Right atrium auricular region (tissue), 2 donors: ENCODE data around the gene ZNF385C. TPM values are rescaled to one million over a fixed set of nuclear protein-coding genes. Genes with fewer than 3 reads are reported as not detected.

Source experiments
- DNase-seq: peaks from one replicate; pipeline ENCODE4 v3.0.0-alpha.2; 2019; ENCODE audit warnings: low spot score
- H3K27ac ChIP-seq, 2 donors: fragments of 200-600 bp; sonication (generic); 1 replicate in 1 of 2; 2 replicates in 1 of 2; pipeline ENCODE4 v1.5.1; 2016 to 2019
- H3K27me3 ChIP-seq, 2 donors: fragments of 200-600 bp; sonication (generic); one replicate each; pipeline versions ENCODE4 v1.5.1 to v1.6.0; 2017 to 2019
- H3K36me3 ChIP-seq: fragments of 200-600 bp; sonication (generic); one replicate; pipeline ENCODE4 v1.5.1; 2016
- H3K4me1 ChIP-seq, 2 donors: fragments of 200-600 bp; sonication (generic); one replicate each; pipeline versions ENCODE4 v1.5.1 to v1.6.0; 2017 to 2019
- H3K4me3 ChIP-seq, 2 donors: fragments of 200-600 bp; sonication (generic); 1 replicate in 1 of 2; 2 replicates in 1 of 2; pipeline ENCODE4 v1.5.1; 2017 to 2019; ENCODE audit warnings: mild to moderate bottlenecking in 1 of 2, moderate library complexity in 1 of 2
- H3K9me3 ChIP-seq, 2 donors: fragments of 200-600 bp; sonication (generic); one replicate each; pipeline ENCODE4 v1.5.1; 2019
- total RNA-seq, 2 donors: library from RNA; depleted of rRNA; stranded (reverse); fragments of >200 nt; gene quantifications; one replicate each; pipeline ENCODE4 v1.1.0, GENCODE V29; 2016
- TF ChIP-seq, protein P1 (sequence below), 2 donors: fragments of 200-600 bp; sonication (generic); IDR thresholded peaks; one replicate each; pipeline ENCODE4 v1.5.1; 2019; ENCODE audit warnings: antibody characterized with exemption in 2 of 2

The ZNF385C gene
- total RNA-seq, 2 donors from 2014 or later, result not detected

- DNase-seq, result no peak
- TF ChIP-seq, protein P1, sequence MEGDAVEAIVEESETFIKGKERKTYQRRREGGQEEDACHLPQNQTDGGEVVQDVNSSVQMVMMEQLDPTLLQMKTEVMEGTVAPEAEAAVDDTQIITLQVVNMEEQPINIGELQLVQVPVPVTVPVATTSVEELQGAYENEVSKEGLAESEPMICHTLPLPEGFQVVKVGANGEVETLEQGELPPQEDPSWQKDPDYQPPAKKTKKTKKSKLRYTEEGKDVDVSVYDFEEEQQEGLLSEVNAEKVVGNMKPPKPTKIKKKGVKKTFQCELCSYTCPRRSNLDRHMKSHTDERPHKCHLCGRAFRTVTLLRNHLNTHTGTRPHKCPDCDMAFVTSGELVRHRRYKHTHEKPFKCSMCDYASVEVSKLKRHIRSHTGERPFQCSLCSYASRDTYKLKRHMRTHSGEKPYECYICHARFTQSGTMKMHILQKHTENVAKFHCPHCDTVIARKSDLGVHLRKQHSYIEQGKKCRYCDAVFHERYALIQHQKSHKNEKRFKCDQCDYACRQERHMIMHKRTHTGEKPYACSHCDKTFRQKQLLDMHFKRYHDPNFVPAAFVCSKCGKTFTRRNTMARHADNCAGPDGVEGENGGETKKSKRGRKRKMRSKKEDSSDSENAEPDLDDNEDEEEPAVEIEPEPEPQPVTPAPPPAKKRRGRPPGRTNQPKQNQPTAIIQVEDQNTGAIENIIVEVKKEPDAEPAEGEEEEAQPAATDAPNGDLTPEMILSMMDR (IDR thresholded peaks at IDR 0.05), result no peak
- Histone ChIP-seq H3K27me3 (peaks cover 4 to 6% of the 10 kb centered on the region in 2 donors), H3K4me1 (peaks cover 0 to 13% of the 10 kb centered on the region in 2 donors), H3K4me3 (peak overlapping the region in 1 of 2 donors; percentile 17), H3K36me3 (no peaks in the 10 kb centered on the region), H3K27ac (no peak overlapping the region), H3K9me3 (no peaks in the 10 kb centered on the region)
Observed at GRCh38 chr17:42098730-42099399, 592 bp upstream of the ZNF385C start.

DNA sequence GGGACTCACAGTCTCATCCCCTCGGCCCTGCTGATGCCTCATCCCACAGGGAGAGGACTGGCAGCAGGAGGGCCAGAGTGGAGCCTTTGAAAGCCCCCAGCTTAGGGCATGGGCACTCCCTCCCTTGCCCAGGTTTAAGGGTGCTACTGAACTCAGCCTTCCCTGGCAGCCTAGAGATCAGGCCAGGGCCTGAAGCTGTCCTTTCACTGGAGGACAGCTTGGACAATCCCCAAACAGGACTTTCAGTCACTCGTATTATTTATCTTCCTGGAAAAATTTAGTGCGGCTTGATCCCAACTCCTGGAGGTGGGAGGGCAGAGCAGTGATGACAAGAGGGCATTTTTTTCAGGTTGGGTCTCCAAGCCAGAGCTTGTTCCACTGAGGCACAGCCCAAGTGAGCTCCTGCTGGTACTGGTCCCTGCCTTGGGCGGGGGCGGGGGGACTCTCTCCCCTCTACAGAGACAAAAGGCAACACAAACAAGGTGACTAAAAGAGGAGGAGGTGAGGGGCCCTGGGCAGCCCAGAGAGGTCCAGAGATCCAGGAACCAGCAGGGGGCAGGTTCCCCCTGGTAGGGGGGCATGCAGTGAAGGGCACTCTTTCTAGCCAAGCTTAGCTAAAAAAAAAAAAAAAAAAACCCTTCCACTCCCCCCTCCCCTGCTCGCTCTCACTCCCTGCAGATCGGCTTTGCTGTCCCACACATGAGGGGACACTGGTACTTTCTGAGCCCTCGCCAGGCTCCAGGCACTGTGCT, 1.7 kb downstream of the ZNF385C start:
- Histone ChIP-seq H3K4me3 (no peak overlapping the region), H3K27ac (no peak overlapping the region), H3K9me3 (no peaks in the 10 kb centered on the region), H3K4me1 (peaks cover 0 to 8% of the 10 kb centered on the region in 2 donors), H3K36me3 (no peaks in the 10 kb centered on the region), H3K27me3 (peaks cover 4 to 6% of the 10 kb centered on the region in 2 donors)
- TF ChIP-seq, protein P1 (IDR thresholded peaks at IDR 0.05), result no peak
- no peak for DNase-seq

- H3K36me3 ChIP-seq, result no peaks in the 10 kb centered on the region
- H3K4me3 ChIP-seq, result no peak overlapping the region
- no peaks in the 10 kb centered on the region for H3K9me3 ChIP-seq
- TF ChIP-seq, protein P1 (IDR thresholded peaks at IDR 0.05), result no peak
- no peak for DNase-seq
- no peak overlapping the region for H3K27ac ChIP-seq
- H3K4me1 ChIP-seq, result peaks cover 0 to 8% of the 10 kb centered on the region in 2 donors
- peaks cover 4 to 6% of the 10 kb centered on the region in 2 donors for H3K27me3 ChIP-seq
Observed at GRCh38 chr17:42094375-42095069, 3.8 kb downstream of the ZNF385C start.

DNA sequence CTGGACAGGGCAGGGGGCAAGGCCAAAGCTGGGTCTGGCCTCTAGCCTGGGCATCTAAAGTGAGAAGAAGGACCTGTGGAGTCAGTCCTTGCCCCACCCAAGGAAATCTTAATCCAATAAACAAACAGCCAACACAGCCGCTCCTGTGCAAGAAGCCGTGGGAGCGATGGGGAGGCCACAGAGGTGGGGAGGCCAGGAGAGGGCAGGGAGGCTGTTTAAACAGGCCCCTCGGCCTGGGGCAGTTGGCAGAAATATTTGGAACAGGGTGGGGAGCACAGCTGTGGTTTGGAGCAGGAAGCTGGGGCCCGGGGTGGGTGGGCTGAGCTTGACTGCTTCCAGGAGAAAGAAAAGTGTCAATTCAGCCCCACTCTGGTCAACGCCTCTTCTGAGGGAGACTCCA, 5.3 kb downstream of the ZNF385C start:
- DNase-seq, result no peak

GRCh38 chr17:42090964-42091790, 7.1 kb downstream of the ZNF385C start:
- Histone ChIP-seq H3K36me3 (no peaks in the 10 kb centered on the region), H3K9me3 (no peaks in the 10 kb centered on the region), H3K4me3 (no peak overlapping the region), H3K4me1 (no peaks in the 10 kb centered on the region), H3K27ac (no peak overlapping the region), H3K27me3 (no peaks in the 10 kb centered on the region)
- TF ChIP-seq, protein P1 (IDR thresholded peaks at IDR 0.05), result no peak
- DNase-seq, result no peak

More for the DNA sequence above, 5.3 kb downstream of the ZNF385C start:
- peaks cover 4 to 6% of the 10 kb centered on the region in 2 donors for H3K27me3 ChIP-seq
- no peak overlapping the region for H3K27ac ChIP-seq
- H3K4me1 ChIP-seq, result peaks cover 0 to 3% of the 10 kb centered on the region in 2 donors
- no peak overlapping the region for H3K4me3 ChIP-seq
- H3K9me3 ChIP-seq, result no peaks in the 10 kb centered on the region
- H3K36me3 ChIP-seq, result no peaks in the 10 kb centered on the region
- TF ChIP-seq, protein P1 (IDR thresholded peaks at IDR 0.05), result no peak
